Measurements from ENCODE around the gene DPP3. TPM values are rescaled to one million over a fixed set of nuclear protein-coding genes. Genes with fewer than 3 reads are reported as not detected.

Gene DPP3
- total RNA-seq, 4 donors from 2014 or later: 11.5 to 35.3 (median 22.4) TPM

DNA sequence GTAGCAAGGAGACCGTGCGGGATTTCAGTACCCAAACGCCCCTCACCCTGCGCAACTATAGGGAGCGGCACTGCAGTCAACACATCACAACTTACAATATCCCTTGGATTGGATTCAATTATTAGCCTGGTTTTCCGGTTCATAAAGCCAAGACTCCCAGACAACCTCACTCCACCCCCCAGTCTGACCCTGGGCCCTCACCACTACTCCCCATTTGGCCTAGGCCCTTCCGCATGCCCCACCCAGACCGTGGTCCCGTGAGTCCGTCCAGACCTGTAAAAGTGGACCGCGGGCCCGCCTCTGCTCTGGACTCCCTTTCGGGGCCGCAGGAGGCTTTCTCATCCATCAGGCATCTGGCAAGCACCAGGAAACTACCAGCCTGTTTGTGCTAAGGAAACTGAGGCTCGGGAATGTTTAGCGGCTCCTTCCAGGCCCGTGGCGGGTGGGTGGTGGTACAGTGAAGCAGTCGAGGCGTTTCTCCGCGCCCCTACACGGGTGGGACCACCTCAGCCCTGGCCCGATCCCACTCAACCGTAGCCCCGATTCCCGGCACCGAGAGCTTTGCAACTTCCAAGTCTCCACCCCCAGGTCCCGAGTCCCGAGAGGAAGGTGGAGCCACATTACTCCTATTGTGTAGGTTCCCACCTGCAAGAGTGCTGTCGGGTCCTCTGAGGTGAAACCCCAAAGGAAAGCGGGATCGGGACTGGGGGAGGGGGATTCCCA lies 679 bp upstream of the DPP3 start:
- peak overlapping the region; percentile 61 to 70 for H3K4me3 ChIP-seq
- TF ChIP-seq POLR2A (IDR thresholded peaks at IDR 0.05) (no peak), EP300 (IDR thresholded peaks at IDR 0.05) (no peak), POLR2AphosphoS5 (IDR thresholded peaks at IDR 0.05) (no peak), CTCF (IDR thresholded peaks at IDR 0.05) (no peak)
- H3K9me3 ChIP-seq: no peaks in the 10 kb centered on the region
- H3K36me3 ChIP-seq: peaks cover 0 to 40% of the 10 kb centered on the region in 2 donors
- H3K27me3 ChIP-seq: no peaks in the 10 kb centered on the region
- ATAC-seq: peak; percentile 54
- H3K4me1 ChIP-seq: peaks cover 0 to 25% (median 5%) of the 10 kb centered on the region in 3 donors
- H3K27ac ChIP-seq: peak overlapping the region; percentile 78 to 96 (median 92)
- 0% methylated on average over 2 to 7 of the region's 34 CpGs for WGBS, 2 donors (ENCODE audit: low coverage in 1 of 2)

GRCh38 chr11:66484806-66485380 lies 4.7 kb downstream of the DPP3 start:
- Histone ChIP-seq H3K27me3 (no peaks in the 10 kb centered on the region), H3K36me3 (peaks cover 0 to 74% of the 10 kb centered on the region in 2 donors), H3K27ac (no peak overlapping the region), H3K4me3 (no peak overlapping the region), H3K4me1 (peaks cover 0 to 10% (median 3%) of the 10 kb centered on the region in 3 donors), H3K9me3 (no peaks in the 10 kb centered on the region)
- no peak for TF ChIP-seq EP300 (IDR thresholded peaks at IDR 0.05)
- TF ChIP-seq POLR2AphosphoS5 (IDR thresholded peaks at IDR 0.05): no peak
- no peak for TF ChIP-seq CTCF (IDR thresholded peaks at IDR 0.05)
- TF ChIP-seq POLR2A (IDR thresholded peaks at IDR 0.05): no peak
- WGBS, 2 donors (ENCODE audit: low coverage in 1 of 2): 49 to 92% methylated on average over 2 of the region's 7 CpGs
- ATAC-seq: no peak

DNA sequence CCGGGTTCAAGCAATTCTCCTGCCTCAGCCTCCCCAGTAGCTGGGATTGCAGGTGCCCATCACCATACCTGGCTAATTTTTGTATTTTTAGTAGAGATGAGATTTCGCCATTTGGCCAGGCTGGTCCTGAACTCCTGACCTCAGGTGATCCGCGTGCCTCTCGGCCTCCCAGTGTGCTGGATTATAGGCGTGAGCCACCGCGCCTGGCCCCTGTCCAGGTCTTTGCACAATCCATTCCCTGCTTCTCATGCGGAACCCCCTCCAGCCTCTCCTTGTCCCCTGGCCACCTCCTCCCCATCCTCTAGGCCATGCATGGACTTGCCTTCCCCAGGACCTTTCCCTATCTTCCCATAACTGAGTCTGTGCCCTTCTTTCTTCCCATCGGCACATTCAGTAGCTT lies 8.7 kb downstream of the DPP3 start:
- 90 to 93% methylated on average over 9 of the region's 10 CpGs for WGBS, 2 donors (ENCODE audit: low coverage in 1 of 2)

DNA sequence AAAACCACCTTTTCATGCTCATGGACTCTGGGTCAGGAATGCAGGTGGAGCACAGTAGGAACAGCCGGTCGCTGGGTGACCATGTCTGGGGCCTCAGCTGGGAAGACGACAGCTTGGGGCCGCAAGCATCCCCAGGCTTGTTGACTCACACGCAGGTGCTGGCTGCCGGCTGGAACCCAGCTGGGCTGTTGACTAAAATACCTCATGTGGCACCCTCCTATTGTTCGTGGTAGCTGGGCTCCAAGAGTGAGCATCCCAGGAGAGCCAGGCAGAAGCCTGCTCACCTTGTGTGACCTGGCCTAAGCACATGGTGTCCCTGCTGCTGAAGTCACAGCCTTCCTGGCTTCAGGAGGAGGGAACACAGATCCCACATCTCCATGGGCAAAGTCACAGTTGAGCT lies 9.4 kb downstream of the DPP3 start:
- Histone ChIP-seq H3K36me3 (peaks cover 0 to 92% of the 10 kb centered on the region in 2 donors), H3K4me1 (no peaks in the 10 kb centered on the region), H3K9me3 (no peaks in the 10 kb centered on the region), H3K4me3 (no peak overlapping the region), H3K27ac (no peak overlapping the region), H3K27me3 (no peaks in the 10 kb centered on the region)
- WGBS, 2 donors (ENCODE audit: low coverage in 1 of 2): no CpG with 5 or more reads among the region's 7 CpGs
- TF ChIP-seq POLR2AphosphoS5 (IDR thresholded peaks at IDR 0.05) (no peak), POLR2A (IDR thresholded peaks at IDR 0.05) (no peak), EP300 (IDR thresholded peaks at IDR 0.05) (no peak), CTCF (IDR thresholded peaks at IDR 0.05) (no peak)
- ATAC-seq: no peak

More for the DNA sequence above, 8.7 kb downstream of the DPP3 start:
- peaks cover 0 to 92% of the 10 kb centered on the region in 2 donors for H3K36me3 ChIP-seq
- H3K9me3 ChIP-seq: no peaks in the 10 kb centered on the region
- H3K27me3 ChIP-seq: no peaks in the 10 kb centered on the region
- no peak overlapping the region for H3K4me3 ChIP-seq
- no peak for ATAC-seq
- no peak overlapping the region for H3K27ac ChIP-seq
- no peaks in the 10 kb centered on the region for H3K4me1 ChIP-seq
- no peak for TF ChIP-seq POLR2A (IDR thresholded peaks at IDR 0.05)
- no peak for TF ChIP-seq EP300 (IDR thresholded peaks at IDR 0.05)
- no peak for TF ChIP-seq CTCF (IDR thresholded peaks at IDR 0.05)
- TF ChIP-seq POLR2AphosphoS5 (IDR thresholded peaks at IDR 0.05): no peak

Data from gastroesophageal sphincter (tissue), 4 donors.